DOHH2 (cell line): Measurements from ENCODE around the gene RIOX2.

Source experiments
- H3F3A ChIP-seq: fragments of 200-600 bp; sonication (generic), shearing (Covaris generic); 2 replicates; pipeline ENCODE4 v1.6.0; 2016; ENCODE audit warnings: antibody characterized with exemption, mild to moderate bottlenecking; ENCODE audit not compliant: control insufficient read depth, insufficient read depth
- H3K27ac ChIP-seq: fragments of 200-600 bp; sonication (generic); 2 replicates; pipeline ENCODE4 v1.5.1; 2014; ENCODE audit warnings: low read depth, mild to moderate bottlenecking, low read length, moderate library complexity
- H3K27me3 ChIP-seq: fragments of 200-600 bp; sonication (generic); 2 replicates; pipeline ENCODE4 v1.6.1; 2014; ENCODE audit warnings: mild to moderate bottlenecking, low read length, mixed read lengths; ENCODE audit not compliant: control insufficient read depth
- H3K36me3 ChIP-seq: fragments of 200-600 bp; sonication (generic); 2 replicates; pipeline ENCODE4 v1.6.1; 2014; ENCODE audit warnings: mild to moderate bottlenecking, low read length, moderate library complexity, mixed read lengths; ENCODE audit not compliant: control insufficient read depth
- H3K4me1 ChIP-seq: fragments of 200-600 bp; sonication (generic); 2 replicates; pipeline ENCODE4 v1.6.1; 2014; ENCODE audit warnings: mild to moderate bottlenecking, low read length, mixed read lengths; ENCODE audit not compliant: control insufficient read depth
- H3K4me2 ChIP-seq: fragments of 200-600 bp; sonication (generic); 2 replicates; pipeline ENCODE4 v1.6.0; 2014; ENCODE audit warnings: mild to moderate bottlenecking, low read length, moderate library complexity
- H3K4me3 ChIP-seq: fragments of 200-600 bp; sonication (generic); 2 replicates; pipeline ENCODE4 v1.5.1; 2014; ENCODE audit warnings: mild to moderate bottlenecking, low read length, mixed read lengths
- H3K79me2 ChIP-seq: fragments of 200-600 bp; sonication (generic); 2 replicates; pipeline ENCODE4 v1.6.1; 2014; ENCODE audit warnings: mild to moderate bottlenecking, low read length, mixed read lengths; ENCODE audit not compliant: control insufficient read depth
- H3K9me2 ChIP-seq: fragments of 200-600 bp; sonication (generic); replicated peaks from 2 replicates; pipeline ENCODE4 v1.6.1; 2014; ENCODE audit warnings: mild to moderate bottlenecking, low read length, mixed read lengths; ENCODE audit not compliant: control insufficient read depth
- H3K9me3 ChIP-seq: fragments of 200-600 bp; sonication (generic); 2 replicates; pipeline ENCODE4 v1.6.1; 2014; ENCODE audit warnings: antibody characterized with exemption, low read length, mixed read lengths; ENCODE audit not compliant: control insufficient read depth, insufficient read depth
- H4K20me1 ChIP-seq: fragments of 200-600 bp; sonication (generic); 2 replicates; pipeline ENCODE4 v1.6.0; 2014; ENCODE audit warnings: low read depth, mild to moderate bottlenecking, antibody characterized with exemption, low read length, moderate library complexity; ENCODE audit not compliant: control insufficient read depth, insufficient read depth
- CTCF ChIP-seq: fragments of 200-600 bp; sonication (generic); IDR thresholded peaks from one replicate; pipeline ENCODE4 v1.5.1; 2014; ENCODE audit warnings: antibody characterized with exemption, mild to moderate bottlenecking, low read depth, low read length; ENCODE audit not compliant: poor library complexity, severe bottlenecking
- EZH2phosphoT487 ChIP-seq: fragments of 200-600 bp; sonication (generic); IDR thresholded peaks from 2 replicates; pipeline ENCODE4 v1.6.1; 2017; ENCODE audit warnings: borderline replicate concordance, mild to moderate bottlenecking, antibody characterized with exemption, low read length, moderate library complexity, mixed read lengths

The RIOX2 gene

GRCh38 chr3:97960551-97960950, 11.7 kb downstream of the RIOX2 start:
- Histone ChIP-seq H3K27ac (no peak overlapping the region), H3K4me2 (no peak overlapping the region), H3K4me1 (no peaks in the 10 kb centered on the region), H3F3A (no peaks in the 10 kb centered on the region), H3K4me3 (no peak overlapping the region), H4K20me1 (peaks cover 6% of the 10 kb centered on the region; the same call in 1 of the 2 replicates), H3K9me2 (no peaks in the 10 kb centered on the region), H3K9me3 (no peaks in the 10 kb centered on the region), H3K79me2 (peaks cover 54% of the 10 kb centered on the region), H3K27me3 (no peaks in the 10 kb centered on the region), H3K36me3 (peaks cover 91% of the 10 kb centered on the region)
- TF ChIP-seq CTCF (no peak), EZH2phosphoT487 (no peak)

DNA sequence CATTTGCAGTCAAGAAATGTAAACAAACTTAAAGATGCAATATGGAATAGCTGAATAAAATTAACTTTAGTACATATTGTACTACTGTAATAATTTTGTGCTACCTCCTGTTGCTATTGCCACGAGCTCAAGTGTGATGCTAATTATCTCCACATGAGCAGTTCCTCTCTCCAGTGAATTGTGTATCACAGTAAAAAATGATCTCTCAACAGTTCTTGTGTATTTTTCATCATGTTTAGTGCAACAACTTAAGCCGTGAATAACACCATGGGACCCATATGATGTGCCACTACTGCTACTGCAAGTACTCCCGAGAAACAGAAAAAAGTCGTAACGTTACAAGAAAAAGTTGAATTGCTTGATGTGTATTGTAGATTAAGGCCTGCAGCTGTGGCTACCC, 12.4 kb downstream of the RIOX2 start:
- H3K4me1 ChIP-seq = no peaks in the 10 kb centered on the region
- TF ChIP-seq EZH2phosphoT487 (no peak), CTCF (no peak)
- no peak overlapping the region for H3K4me3 ChIP-seq
- no peak overlapping the region for H3K4me2 ChIP-seq
- no peaks in the 10 kb centered on the region for H3K9me2 ChIP-seq
- H3K27ac ChIP-seq = no peak overlapping the region
- peaks cover 94% of the 10 kb centered on the region for H3K36me3 ChIP-seq
- peaks cover 47% of the 10 kb centered on the region for H3K79me2 ChIP-seq
- H3F3A ChIP-seq = no peaks in the 10 kb centered on the region
- peaks cover 6% of the 10 kb centered on the region; the same call in 1 of the 2 replicates for H4K20me1 ChIP-seq
- H3K9me3 ChIP-seq = no peaks in the 10 kb centered on the region
- no peaks in the 10 kb centered on the region for H3K27me3 ChIP-seq

- H3K27me3 ChIP-seq = no peaks in the 10 kb centered on the region
- peaks cover 3% of the 10 kb centered on the region; the same call in 1 of the 2 replicates for H4K20me1 ChIP-seq
- no peaks in the 10 kb centered on the region for H3F3A ChIP-seq
- H3K27ac ChIP-seq = no peak overlapping the region
- peaks cover 38% of the 10 kb centered on the region for H3K79me2 ChIP-seq
- H3K4me3 ChIP-seq = no peak overlapping the region
- H3K4me2 ChIP-seq = no peak overlapping the region
- no peaks in the 10 kb centered on the region for H3K9me2 ChIP-seq
- H3K9me3 ChIP-seq = no peaks in the 10 kb centered on the region
- no peaks in the 10 kb centered on the region for H3K4me1 ChIP-seq
- TF ChIP-seq EZH2phosphoT487 = no peak
- TF ChIP-seq CTCF = no peak
- peaks cover 96% of the 10 kb centered on the region for H3K36me3 ChIP-seq
Observed at GRCh38 chr3:97958796-97959195, 13.4 kb downstream of the RIOX2 start.

DNA sequence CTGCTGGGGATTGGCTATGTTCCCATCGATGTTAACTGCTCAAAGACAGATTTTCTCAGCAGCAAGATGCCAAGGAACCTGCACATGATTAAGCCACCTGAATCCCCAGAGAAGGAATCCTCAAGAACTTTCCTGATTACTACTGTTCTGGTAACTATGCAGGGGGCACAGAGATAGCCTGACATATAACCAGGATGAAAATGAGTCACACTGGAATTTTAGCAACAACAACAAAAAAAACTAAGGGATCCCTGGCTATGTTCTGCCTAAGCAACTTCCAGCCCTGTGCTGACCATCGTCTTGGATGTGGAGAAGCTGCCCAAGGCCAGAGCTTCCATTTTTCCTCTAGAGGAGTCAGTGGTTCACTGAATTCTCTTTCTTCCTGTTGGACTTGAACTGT, 13.8 kb downstream of the RIOX2 start:
- H3K27me3 ChIP-seq = no peaks in the 10 kb centered on the region
- no peaks in the 10 kb centered on the region for H3F3A ChIP-seq
- H3K9me3 ChIP-seq = no peaks in the 10 kb centered on the region
- no peak overlapping the region for H3K4me2 ChIP-seq
- H3K27ac ChIP-seq = no peak overlapping the region
- peaks cover 34% of the 10 kb centered on the region for H3K79me2 ChIP-seq
- no peaks in the 10 kb centered on the region for H3K9me2 ChIP-seq
- TF ChIP-seq CTCF (no peak), EZH2phosphoT487 (no peak)
- H3K4me1 ChIP-seq = no peaks in the 10 kb centered on the region
- 0 out of 2 replicates have a peak, but pooled peaks cover 3% of the 10 kb centered on the region for H4K20me1 ChIP-seq
- H3K4me3 ChIP-seq = no peak overlapping the region
- H3K36me3 ChIP-seq = peaks cover 96% of the 10 kb centered on the region
